Measurements from ENCODE around the gene CCND2. TPM values are rescaled to one million over a fixed set of nuclear protein-coding genes. Genes with fewer than 3 reads are reported as not detected.

The CCND2 gene
- total RNA-seq, 1 donor from 2014 or later: 57.5 TPM

DNA sequence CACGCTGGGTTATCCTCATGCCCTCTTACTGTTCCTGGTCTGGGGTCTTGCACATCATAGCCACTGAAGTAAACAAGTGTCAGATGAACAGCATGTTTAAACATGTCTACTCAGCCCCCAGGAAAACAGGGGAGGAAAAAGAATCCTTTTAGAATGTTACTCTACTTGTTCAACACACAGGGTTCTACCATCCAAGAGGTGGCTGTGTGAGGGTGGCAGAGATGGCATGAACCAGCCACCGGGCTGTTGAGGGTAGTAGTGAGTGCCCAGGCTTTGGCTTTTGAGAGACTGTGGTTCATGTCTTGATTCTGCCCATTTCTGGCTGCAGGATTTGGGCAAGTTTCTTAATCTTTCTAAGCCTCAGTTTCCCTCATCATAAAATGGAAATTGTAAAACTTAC is 21.6 kb upstream of the CCND2 start:
- H3K27ac ChIP-seq: no peak overlapping the region
- TF ChIP-seq POLR2AphosphoS5 (IDR thresholded peaks at IDR 0.05; ENCODE audit: insufficient read depth in 1 of 2, low read depth in 1 of 2) (no peak), POLR2A (IDR thresholded peaks at IDR 0.05) (no peak)
- TF ChIP-seq, protein P1, sequence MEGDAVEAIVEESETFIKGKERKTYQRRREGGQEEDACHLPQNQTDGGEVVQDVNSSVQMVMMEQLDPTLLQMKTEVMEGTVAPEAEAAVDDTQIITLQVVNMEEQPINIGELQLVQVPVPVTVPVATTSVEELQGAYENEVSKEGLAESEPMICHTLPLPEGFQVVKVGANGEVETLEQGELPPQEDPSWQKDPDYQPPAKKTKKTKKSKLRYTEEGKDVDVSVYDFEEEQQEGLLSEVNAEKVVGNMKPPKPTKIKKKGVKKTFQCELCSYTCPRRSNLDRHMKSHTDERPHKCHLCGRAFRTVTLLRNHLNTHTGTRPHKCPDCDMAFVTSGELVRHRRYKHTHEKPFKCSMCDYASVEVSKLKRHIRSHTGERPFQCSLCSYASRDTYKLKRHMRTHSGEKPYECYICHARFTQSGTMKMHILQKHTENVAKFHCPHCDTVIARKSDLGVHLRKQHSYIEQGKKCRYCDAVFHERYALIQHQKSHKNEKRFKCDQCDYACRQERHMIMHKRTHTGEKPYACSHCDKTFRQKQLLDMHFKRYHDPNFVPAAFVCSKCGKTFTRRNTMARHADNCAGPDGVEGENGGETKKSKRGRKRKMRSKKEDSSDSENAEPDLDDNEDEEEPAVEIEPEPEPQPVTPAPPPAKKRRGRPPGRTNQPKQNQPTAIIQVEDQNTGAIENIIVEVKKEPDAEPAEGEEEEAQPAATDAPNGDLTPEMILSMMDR (IDR thresholded peaks at IDR 0.05): no peak
- no peak for DNase-seq (ENCODE audit: extremely low spot score in 2 of 2)
- no peaks in the 10 kb centered on the region for H3K4me1 ChIP-seq
- H3K9me3 ChIP-seq: no peaks in the 10 kb centered on the region
- intact Hi-C loops (cut with DNase I): no loop called here
- H3K27me3 ChIP-seq: no peaks in the 10 kb centered on the region
- H3K36me3 ChIP-seq: no peaks in the 10 kb centered on the region
- H3K4me3 ChIP-seq: no peak overlapping the region

DNA sequence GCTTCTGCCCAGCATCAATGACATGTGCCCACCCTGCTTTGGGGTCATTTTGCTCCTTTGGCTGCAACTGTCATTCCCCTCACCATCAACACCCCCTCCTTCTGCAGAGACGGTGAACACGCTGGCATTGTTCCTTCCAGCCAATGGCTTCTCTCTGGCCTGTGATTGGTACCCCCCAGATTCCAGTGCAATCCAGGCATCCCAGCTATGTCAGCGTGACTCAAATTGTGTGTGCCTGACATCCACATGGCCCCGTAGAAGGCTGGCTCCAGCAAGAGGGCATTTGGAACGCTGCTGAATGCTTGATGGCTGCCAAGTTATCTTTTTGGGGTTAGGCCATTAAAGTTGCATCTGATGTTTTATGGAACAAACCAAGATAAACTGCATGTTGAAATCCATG is 21.0 kb upstream of the CCND2 start:
- no peak for DNase-seq (ENCODE audit: extremely low spot score in 2 of 2)
- H3K4me1 ChIP-seq: no peaks in the 10 kb centered on the region
- H3K27ac ChIP-seq: no peak overlapping the region
- H3K9me3 ChIP-seq: no peaks in the 10 kb centered on the region
- H3K4me3 ChIP-seq: no peak overlapping the region
- intact Hi-C loops (cut with DNase I): no loop called here
- no peaks in the 10 kb centered on the region for H3K36me3 ChIP-seq
- TF ChIP-seq POLR2A (IDR thresholded peaks at IDR 0.05) (no peak), POLR2AphosphoS5 (IDR thresholded peaks at IDR 0.05; ENCODE audit: insufficient read depth in 1 of 2, low read depth in 1 of 2) (no peak)
- TF ChIP-seq, protein P1 (IDR thresholded peaks at IDR 0.05): no peak
- no peaks in the 10 kb centered on the region for H3K27me3 ChIP-seq

DNA sequence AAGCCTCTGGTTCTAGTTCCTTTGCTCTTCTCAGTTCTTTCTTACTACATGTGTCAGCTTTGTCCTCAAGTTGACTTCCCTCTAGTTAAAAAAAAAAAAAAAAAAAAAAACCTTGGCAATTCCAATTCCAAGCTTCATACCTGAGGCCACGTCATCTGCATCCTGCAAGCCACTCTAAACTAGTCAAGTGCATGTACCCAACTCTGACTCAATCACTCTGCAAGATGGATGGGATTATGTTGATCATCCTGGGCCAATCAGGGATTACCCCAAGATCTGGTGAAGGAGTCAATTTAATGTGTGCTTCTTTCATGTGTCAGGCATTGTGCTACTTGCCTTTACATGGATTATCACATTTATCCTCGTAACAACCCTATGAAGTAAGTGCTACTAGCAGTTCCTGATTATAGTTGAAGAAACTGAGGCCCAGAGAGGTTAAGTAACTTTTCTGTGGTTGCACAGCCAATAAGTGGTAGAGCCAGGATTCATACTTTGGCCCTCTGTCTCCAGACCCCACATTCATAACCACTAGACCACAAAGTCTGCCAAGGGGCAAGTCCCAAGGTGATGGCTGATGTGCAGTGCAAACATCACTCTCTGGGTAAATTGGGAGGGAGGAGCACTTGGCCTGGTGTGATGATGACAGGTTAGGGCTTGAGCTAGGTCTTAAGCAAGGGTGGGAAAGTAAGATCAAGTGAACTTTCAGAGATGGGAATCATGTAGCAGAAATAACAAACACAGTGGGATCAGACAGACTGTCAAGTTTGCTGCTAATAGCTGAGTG is 17.3 kb upstream of the CCND2 start:
- Histone ChIP-seq H3K4me3 (no peak overlapping the region), H3K27ac (no peak overlapping the region), H3K9me3 (no peaks in the 10 kb centered on the region), H3K27me3 (no peaks in the 10 kb centered on the region), H3K36me3 (no peaks in the 10 kb centered on the region), H3K4me1 (no peaks in the 10 kb centered on the region)
- TF ChIP-seq, protein P1 (IDR thresholded peaks at IDR 0.05): no peak
- TF ChIP-seq POLR2AphosphoS5 (IDR thresholded peaks at IDR 0.05; ENCODE audit: insufficient read depth in 1 of 2, low read depth in 1 of 2) (no peak), POLR2A (IDR thresholded peaks at IDR 0.05) (no peak)
- DNase-seq (ENCODE audit: extremely low spot score in 2 of 2): no peak
- intact Hi-C loops (cut with DNase I): no loop called here

DNA sequence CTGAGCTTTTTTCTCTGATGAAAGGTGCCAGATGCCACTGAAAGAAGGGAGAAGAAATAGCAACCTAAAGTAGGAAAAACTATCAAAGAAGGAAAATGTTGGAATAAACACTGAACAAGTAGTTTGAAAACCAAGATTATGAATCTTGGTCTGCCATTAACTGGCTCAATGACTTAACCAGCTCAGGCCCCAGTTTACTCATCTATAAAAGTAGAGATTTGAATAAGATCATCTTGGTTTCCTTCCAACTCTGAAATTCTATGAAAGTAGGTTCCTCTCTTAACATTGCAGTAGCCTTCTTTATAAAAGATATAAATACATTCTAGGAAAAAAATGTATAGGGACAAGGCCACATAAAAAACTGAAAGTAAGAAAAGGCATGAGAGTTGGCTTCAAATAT is 16.1 kb upstream of the CCND2 start:
- no peak for DNase-seq (ENCODE audit: extremely low spot score in 2 of 2)
- H3K36me3 ChIP-seq: no peaks in the 10 kb centered on the region
- intact Hi-C loops (cut with DNase I): no loop called here
- H3K4me1 ChIP-seq: no peaks in the 10 kb centered on the region
- no peaks in the 10 kb centered on the region for H3K9me3 ChIP-seq
- H3K4me3 ChIP-seq: no peak overlapping the region
- no peak overlapping the region for H3K27ac ChIP-seq
- no peaks in the 10 kb centered on the region for H3K27me3 ChIP-seq
- TF ChIP-seq, protein P1 (IDR thresholded peaks at IDR 0.05): no peak
- no peak for TF ChIP-seq POLR2AphosphoS5 (IDR thresholded peaks at IDR 0.05; ENCODE audit: insufficient read depth in 1 of 2, low read depth in 1 of 2)
- TF ChIP-seq POLR2A (IDR thresholded peaks at IDR 0.05): no peak

DNA sequence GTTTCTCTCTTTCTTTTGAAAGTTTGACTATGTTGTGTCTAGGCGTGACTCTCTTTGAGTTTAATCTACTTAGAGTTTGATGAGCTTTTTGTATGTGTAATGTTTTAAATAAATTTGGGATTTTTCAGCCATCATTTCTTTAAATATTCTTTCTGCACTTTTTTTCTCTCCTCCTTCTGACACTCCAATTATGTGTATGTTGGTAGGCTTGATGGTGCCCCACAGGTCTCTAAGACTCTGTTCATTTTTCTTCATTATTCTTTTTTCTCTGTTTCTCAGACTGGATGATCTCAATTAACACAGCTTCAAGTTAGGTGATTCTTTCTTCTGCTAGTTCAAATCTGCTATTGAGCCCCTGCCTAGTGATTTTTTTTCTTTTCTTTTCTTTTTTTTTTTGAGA is 14.5 kb upstream of the CCND2 start:
- Histone ChIP-seq H3K4me3 (no peak overlapping the region), H3K4me1 (no peaks in the 10 kb centered on the region), H3K9me3 (no peaks in the 10 kb centered on the region), H3K27me3 (no peaks in the 10 kb centered on the region), H3K36me3 (no peaks in the 10 kb centered on the region), H3K27ac (no peak overlapping the region)
- intact Hi-C loops (cut with DNase I): no loop called here
- no peak for TF ChIP-seq POLR2A (IDR thresholded peaks at IDR 0.05)
- no peak for TF ChIP-seq POLR2AphosphoS5 (IDR thresholded peaks at IDR 0.05; ENCODE audit: insufficient read depth in 1 of 2, low read depth in 1 of 2)
- TF ChIP-seq, protein P1 (IDR thresholded peaks at IDR 0.05): no peak
- no peak for DNase-seq (ENCODE audit: extremely low spot score in 2 of 2)
